Stimulated activated CD8-positive, alpha-beta memory T cell treated with anti-CD3 and anti-CD28 coated beads, Interleukin-7, amount 100 ng/mL, for 24 hours (primary cell): Measurements from ENCODE around the gene MCRIP2.

Experiments used
- DNase-seq: peaks from one replicate; pipeline ENCODE4 v3.0.0-alpha.2; 2020; ENCODE audit warnings: low read depth

Gene MCRIP2

GRCh38 chr16:616733-617586 lies 24.7 kb upstream of the MCRIP2 start:
- DNase-seq: no peak

- no peak for DNase-seq
Observed at GRCh38 chr16:617855-618254, 23.8 kb upstream of the MCRIP2 start.

- DNase-seq: no peak
Observed at GRCh38 chr16:619476-620100, 22.0 kb upstream of the MCRIP2 start.

- DNase-seq: no peak
Observed at GRCh38 chr16:620700-621525, 20.7 kb upstream of the MCRIP2 start.

- DNase-seq: no peak
Observed at GRCh38 chr16:621526-622105, 20.0 kb upstream of the MCRIP2 start.

GRCh38 chr16:622920-623280 lies 18.7 kb upstream of the MCRIP2 start:
- no peak for DNase-seq

- no peak for DNase-seq
Observed at GRCh38 chr16:624526-625070, 17.0 kb upstream of the MCRIP2 start.

GRCh38 chr16:625117-625976 lies 16.3 kb upstream of the MCRIP2 start:
- no peak for DNase-seq

GRCh38 chr16:625977-626765 lies 15.5 kb upstream of the MCRIP2 start:
- DNase-seq: no peak

- no peak for DNase-seq
Observed at GRCh38 chr16:626787-627453, 14.7 kb upstream of the MCRIP2 start.

GRCh38 chr16:627454-628239 lies 14.0 kb upstream of the MCRIP2 start:
- DNase-seq: no peak

GRCh38 chr16:628321-629061 lies 13.1 kb upstream of the MCRIP2 start:
- no peak for DNase-seq

GRCh38 chr16:629185-629832 lies 12.3 kb upstream of the MCRIP2 start:
- no peak for DNase-seq

- DNase-seq: no peak
Observed at GRCh38 chr16:629833-630248, 11.8 kb upstream of the MCRIP2 start.

GRCh38 chr16:630249-630814 lies 11.3 kb upstream of the MCRIP2 start:
- no peak for DNase-seq

GRCh38 chr16:630815-631405 lies 10.7 kb upstream of the MCRIP2 start, which contains the start of gene WFIKKN1:
Gene WFIKKN1, plus strand, starts transcription at chr16:630985. Its CDS starts 269 bp downstream, at chr16:631254.
- no peak for DNase-seq
